AG04450 (cell line): ENCODE data around the gene MPHOSPH9. TPM values are rescaled to one million over a fixed set of nuclear protein-coding genes. Genes with fewer than 3 reads are reported as not detected.

Experiments
- CTCF ChIA-PET: fragments of 300-600, 350-600 bp; formaldehyde crosslinking; extraction: SDS; loops from one replicate; lab custom pipeline; 2022; ENCODE audit warnings: antibody characterized with exemption, inconsistent platforms; lab: Charles Lee
- POLR2A ChIA-PET: fragments of 350-600 bp; formaldehyde crosslinking; extraction: SDS; loops from one replicate; lab custom pipeline; 2021; ENCODE audit warnings: antibody characterized with exemption, inconsistent platforms; lab: Yijun Ruan, JAX
- DNase-seq: peaks from one replicate; pipeline ENCODE4 v3.0.0-alpha.2; 2011; ENCODE audit warnings: low read depth, low spot score
- H3K27ac ChIP-seq: one replicate; pipeline ENCODE4 v1.5.1; 2012; ENCODE audit warnings: low read depth, low read length, control low read depth
- H3K27me3 ChIP-seq: one replicate; pipeline ENCODE4 v1.6.0; 2012; ENCODE audit warnings: low read length; ENCODE audit not compliant: control insufficient read depth, insufficient read depth
- H3K4me3 ChIP-seq: 2 replicates; pipeline ENCODE4 v1.5.1; 2011; ENCODE audit warnings: mild to moderate bottlenecking, low read depth, low read length, control low read depth
- H3K9me3 ChIP-seq: 2 replicates; pipeline ENCODE4 v1.5.1; 2012; ENCODE audit warnings: low read length; ENCODE audit not compliant: control insufficient read depth, insufficient read depth
- polyA plus RNA-seq: library from polyadenylated mRNA; depleted of rRNA; stranded (reverse); fragments of >200 nt; gene quantifications from 2 replicates; pipeline ENCODE4 v1.2.3, GENCODE V29; 2011
- TF ChIP-seq, protein P1 (sequence below): IDR thresholded peaks from 2 replicates; pipeline ENCODE4 v1.5.1; 2011; ENCODE audit warnings: low read depth, low read length, control low read depth, inconsistent platforms

MPHOSPH9 gene
- polyA plus RNA-seq, 1 experiment = 20.3 TPM

DNA sequence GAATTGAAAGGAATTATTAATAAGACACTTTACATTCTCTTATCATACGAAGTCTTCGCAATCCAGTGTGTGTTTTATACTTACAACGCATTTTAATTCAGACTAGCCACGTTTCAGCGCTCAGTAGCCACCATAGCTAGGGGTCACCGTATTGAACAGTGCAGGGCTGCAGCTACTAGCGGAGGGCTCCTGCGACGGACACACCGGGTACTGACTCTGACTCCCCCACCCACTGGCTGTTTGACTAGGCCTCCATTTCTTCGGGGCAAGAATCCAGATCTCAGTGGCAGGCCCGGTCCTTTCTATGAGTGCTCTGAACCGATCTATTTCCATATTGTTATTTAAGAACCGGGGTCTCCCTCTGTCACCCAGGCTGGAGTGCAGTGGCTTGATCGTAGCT lies 40.2 kb upstream of the MPHOSPH9 start:
- H3K4me3 ChIP-seq = no peak overlapping the region
- ChIA-PET CTCF (no interaction called here), POLR2A (no interaction called here)

DNA sequence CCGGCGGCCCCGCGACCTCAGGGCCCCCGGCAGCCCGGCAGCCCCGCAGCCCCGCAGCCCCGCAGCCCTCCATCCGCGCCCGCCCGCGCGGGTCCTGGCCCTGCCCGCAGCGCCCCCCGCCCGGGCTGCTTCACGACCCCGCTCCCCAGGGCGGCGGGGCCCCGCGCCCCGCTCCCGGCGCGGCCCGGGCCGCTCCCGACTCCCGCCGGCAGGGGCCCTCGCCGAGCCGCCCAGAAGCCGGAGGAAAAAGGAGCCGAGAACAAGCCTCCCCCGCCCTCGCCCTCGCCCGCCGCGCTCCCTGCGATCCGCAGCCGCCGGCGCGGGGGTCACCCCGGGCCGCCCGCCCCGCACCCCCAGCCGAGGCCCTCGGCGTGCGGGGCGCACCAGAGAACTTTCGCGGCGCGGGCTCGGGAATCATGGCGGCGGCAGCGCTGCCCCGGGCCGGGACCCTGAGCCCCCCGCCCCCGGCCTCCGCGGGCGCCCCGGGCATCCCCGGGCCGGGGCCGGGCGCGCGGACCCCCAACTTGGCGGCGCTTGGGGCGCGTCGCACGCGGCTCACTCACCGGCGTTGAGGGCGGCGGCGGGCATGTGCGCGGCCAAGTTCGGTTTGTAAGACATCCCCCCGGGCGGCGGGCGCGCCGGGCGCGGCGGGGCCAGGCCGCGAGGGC lies 38.2 kb upstream of the MPHOSPH9 start:
- ChIA-PET POLR2A (interaction anchor here (0.6 to 0.9 kb wide), 4 partner anchors 95 to 552 kb away, joined by 3 to 9 read pairs (median 7); no protein-coding TSS in a partner anchor), CTCF (interaction anchor here (0.7 kb wide), 1 partner anchor 394 kb away, joined by 3 read pairs; no protein-coding TSS in a partner anchor)
- peak overlapping the region; percentile 87 for H3K4me3 ChIP-seq
- H3K27ac ChIP-seq = no peak overlapping the region
- H3K9me3 ChIP-seq = no peaks in the 10 kb centered on the region; the same call in 1 of the 2 replicates
- DNase-seq = no peak
- H3K27me3 ChIP-seq = no peaks in the 10 kb centered on the region
- TF ChIP-seq, protein P1, sequence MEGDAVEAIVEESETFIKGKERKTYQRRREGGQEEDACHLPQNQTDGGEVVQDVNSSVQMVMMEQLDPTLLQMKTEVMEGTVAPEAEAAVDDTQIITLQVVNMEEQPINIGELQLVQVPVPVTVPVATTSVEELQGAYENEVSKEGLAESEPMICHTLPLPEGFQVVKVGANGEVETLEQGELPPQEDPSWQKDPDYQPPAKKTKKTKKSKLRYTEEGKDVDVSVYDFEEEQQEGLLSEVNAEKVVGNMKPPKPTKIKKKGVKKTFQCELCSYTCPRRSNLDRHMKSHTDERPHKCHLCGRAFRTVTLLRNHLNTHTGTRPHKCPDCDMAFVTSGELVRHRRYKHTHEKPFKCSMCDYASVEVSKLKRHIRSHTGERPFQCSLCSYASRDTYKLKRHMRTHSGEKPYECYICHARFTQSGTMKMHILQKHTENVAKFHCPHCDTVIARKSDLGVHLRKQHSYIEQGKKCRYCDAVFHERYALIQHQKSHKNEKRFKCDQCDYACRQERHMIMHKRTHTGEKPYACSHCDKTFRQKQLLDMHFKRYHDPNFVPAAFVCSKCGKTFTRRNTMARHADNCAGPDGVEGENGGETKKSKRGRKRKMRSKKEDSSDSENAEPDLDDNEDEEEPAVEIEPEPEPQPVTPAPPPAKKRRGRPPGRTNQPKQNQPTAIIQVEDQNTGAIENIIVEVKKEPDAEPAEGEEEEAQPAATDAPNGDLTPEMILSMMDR = peak; percentile 42

More for the DNA sequence above, 40.2 kb upstream of the MPHOSPH9 start:
- Histone ChIP-seq H3K27ac (no peak overlapping the region), H3K9me3 (no peaks in the 10 kb centered on the region; the same call in 1 of the 2 replicates), H3K27me3 (no peaks in the 10 kb centered on the region)
- TF ChIP-seq, protein P1 = no peak
- no peak for DNase-seq

DNA sequence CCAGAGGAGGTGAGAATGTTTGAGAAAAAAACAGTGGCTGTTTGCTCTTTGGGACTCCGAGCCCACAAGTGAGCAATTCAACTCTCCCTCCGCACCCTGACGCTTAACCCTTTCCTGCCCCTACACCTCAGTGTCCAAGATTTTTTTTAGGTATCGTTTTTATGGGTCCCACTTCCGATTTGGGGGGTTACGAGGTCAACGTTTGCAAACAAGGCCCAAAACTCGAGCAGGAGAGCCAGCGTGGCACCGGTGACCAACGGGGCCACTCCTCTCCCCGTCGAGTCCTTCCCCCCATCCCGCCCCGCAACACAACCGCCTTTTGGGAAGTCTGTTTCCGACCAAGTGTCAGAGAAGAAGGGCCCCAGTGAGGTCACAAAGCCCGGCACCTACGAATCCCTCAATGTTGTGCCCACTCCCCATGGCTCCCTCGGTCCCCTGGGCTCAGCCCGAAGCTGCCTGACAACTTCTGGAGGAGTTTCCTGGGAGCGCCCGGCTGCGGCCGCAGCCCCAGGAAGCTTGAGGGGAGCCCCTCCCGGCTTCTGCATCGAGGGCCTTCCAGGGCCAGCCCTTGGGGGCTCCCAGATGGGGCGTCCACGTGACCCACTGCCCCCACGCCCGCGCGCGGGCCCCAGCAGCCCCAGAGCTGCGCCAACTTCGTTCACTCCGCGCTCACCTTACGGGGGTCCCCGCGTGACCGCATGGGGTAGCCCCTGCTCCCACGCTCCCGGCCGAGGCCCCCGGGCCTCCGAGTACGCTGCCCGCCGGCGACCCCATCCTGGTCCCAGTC lies 37.5 kb upstream of the MPHOSPH9 start:
- CTCF ChIA-PET = interaction anchor here (0.6 to 1.0 kb wide), 5 partner anchors 12 to 393 kb away, joined by 3 to 5 read pairs (median 3); no protein-coding TSS in a partner anchor
- H3K27me3 ChIP-seq = no peaks in the 10 kb centered on the region
- H3K9me3 ChIP-seq = no peaks in the 10 kb centered on the region; the same call in 1 of the 2 replicates
- DNase-seq = no peak
- peak overlapping the region; percentile 87 for H3K4me3 ChIP-seq
- peak overlapping the region; percentile 90 for H3K27ac ChIP-seq
- TF ChIP-seq, protein P1 = no peak; the same call in 1 of the 2 replicates
- POLR2A ChIA-PET = interaction anchor here (0.6 to 0.9 kb wide), 6 partner anchors 14 to 551 kb away, joined by 3 to 9 read pairs (median 5); no protein-coding TSS in a partner anchor

DNA sequence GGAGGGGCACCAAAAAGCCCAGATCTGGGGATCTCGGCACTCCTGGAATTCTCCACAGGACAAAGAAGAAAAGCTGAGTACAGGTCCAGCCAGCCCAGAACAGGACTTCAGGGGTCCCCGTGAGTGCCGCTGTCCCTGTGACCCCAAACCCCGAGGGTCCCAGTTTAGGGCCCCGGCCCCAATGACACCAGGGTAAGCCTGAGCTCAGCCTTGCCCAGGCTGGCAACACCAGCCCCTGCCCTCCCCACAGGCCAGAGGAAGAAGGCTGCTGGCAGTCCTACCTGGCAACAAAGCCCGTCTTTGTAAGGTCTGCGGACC lies 36.9 kb upstream of the MPHOSPH9 start:
- POLR2A ChIA-PET = interaction anchor here (0.6 to 1.0 kb wide), 3 partner anchors 15 to 113 kb away, joined by 3 to 8 read pairs (median 4); partner anchors contain the start of genes MPHOSPH9 and MTRFR
- CTCF ChIA-PET = interaction anchor here (0.6 to 1.4 kb wide), 4 partner anchors 12 to 349 kb away, joined by 3 to 5 read pairs (median 4); no protein-coding TSS in a partner anchor
- Histone ChIP-seq H3K4me3 (peak overlapping the region; percentile 87), H3K9me3 (no peaks in the 10 kb centered on the region; the same call in 1 of the 2 replicates), H3K27ac (peak overlapping the region; percentile 90), H3K27me3 (no peaks in the 10 kb centered on the region)
- TF ChIP-seq, protein P1 = no peak
- DNase-seq = no peak
